Upper lobe of left lung (tissue), 6 donors: ENCODE results near the gene PRKCI. TPM values are rescaled to one million over a fixed set of nuclear protein-coding genes. Genes with fewer than 3 reads are reported as not detected.

Source experiments
- ATAC-seq, 2 donors: fragments of 200-7000 bp; cut with Tn5 transposase; one replicate each; pipeline ENCODE4 v1.9.1; 2022; ENCODE audit warnings: mild to moderate bottlenecking in 2 of 2, moderate library complexity in 2 of 2; ENCODE audit not compliant: low FRiP score in 2 of 2
- DNase-seq, 2 donors: peaks; one replicate each; pipeline ENCODE4 v3.0.0-alpha.2; 2019 to 2020
- H3K27ac ChIP-seq, 4 donors: fragments of 200-600 bp; sonication (generic); one replicate each; pipeline ENCODE4 v1.5.1; 2016 to 2019
- H3K27me3 ChIP-seq, 4 donors: fragments of 200-600 bp; sonication (generic); one replicate each; pipeline ENCODE4 v1.5.1; 2017 to 2019
- H3K36me3 ChIP-seq, 4 donors: fragments of 200-600 bp; sonication (generic); one replicate each; pipeline ENCODE4 v1.5.1; 2016 to 2019
- H3K4me1 ChIP-seq, 4 donors: fragments of 200-600 bp; sonication (generic); one replicate each; pipeline ENCODE4 v1.5.1; 2018 to 2019
- H3K4me3 ChIP-seq, 4 donors: fragments of 200-600 bp; sonication (generic); one replicate each; pipeline ENCODE4 v1.5.1; 2017 to 2019; ENCODE audit warnings: mild to moderate bottlenecking in 2 of 4, moderate library complexity in 1 of 4
- H3K9me3 ChIP-seq, 4 donors: fragments of 200-600 bp; sonication (generic); one replicate each; pipeline ENCODE4 v1.5.1; 2018 to 2019
- EP300 ChIP-seq, 4 donors: sonication (generic); formaldehyde crosslinking; IDR thresholded peaks; one replicate each; pipeline ENCODE4 v1.5.1; 2017; ENCODE audit warnings: antibody characterized with exemption in 4 of 4, control low read depth in 2 of 4
- POLR2A ChIP-seq, 4 donors: fragments of 450-650 bp; IDR thresholded peaks; one replicate each; pipeline ENCODE4 v1.5.1; 2016 to 2017; ENCODE audit warnings: antibody characterized with exemption in 4 of 4, mild to moderate bottlenecking in 2 of 4
- POLR2AphosphoS5 ChIP-seq, 2 donors: sonication (generic); formaldehyde crosslinking; IDR thresholded peaks; one replicate each; pipeline ENCODE4 v1.5.1; 2017; ENCODE audit warnings: antibody characterized with exemption in 2 of 2
- WGBS, 2 donors: methylation state at CpG; one replicate each; pipeline ENCODE4 v1.1.5; 2017 to 2018; 5-methylcytosine and 5-hydroxymethylcytosine counted together
- total RNA-seq, 6 donors: library from RNA; depleted of rRNA in 4 of 6; stranded (reverse); fragments of >200 nt in 4 of 6; gene quantifications; one replicate each; pipeline versions ENCODE4 v1.1.0 to v1.2.1, GENCODE V29; 2016 to 2021
- TF ChIP-seq, protein P1 (sequence below), 6 experiments: fragments of 450-650 bp in 4 of 6; fragments of 200-600 bp in 2 of 6; sonication (generic) in 2 of 6; IDR thresholded peaks; one replicate each; pipeline ENCODE4 v1.5.1; 2016 to 2019; ENCODE audit warnings: antibody characterized with exemption in 6 of 6
- donor health status: DM: no; HTN: no; CAD: no; lungs with moderate emphysema.
- donor health status: DM: no; HTN: yes; CAD: no; lungs with severe emphysema.

Gene PRKCI
- total RNA-seq = 10 to 100 TPM; 24.7 to 94.7 (median 37.0) TPM

DNA sequence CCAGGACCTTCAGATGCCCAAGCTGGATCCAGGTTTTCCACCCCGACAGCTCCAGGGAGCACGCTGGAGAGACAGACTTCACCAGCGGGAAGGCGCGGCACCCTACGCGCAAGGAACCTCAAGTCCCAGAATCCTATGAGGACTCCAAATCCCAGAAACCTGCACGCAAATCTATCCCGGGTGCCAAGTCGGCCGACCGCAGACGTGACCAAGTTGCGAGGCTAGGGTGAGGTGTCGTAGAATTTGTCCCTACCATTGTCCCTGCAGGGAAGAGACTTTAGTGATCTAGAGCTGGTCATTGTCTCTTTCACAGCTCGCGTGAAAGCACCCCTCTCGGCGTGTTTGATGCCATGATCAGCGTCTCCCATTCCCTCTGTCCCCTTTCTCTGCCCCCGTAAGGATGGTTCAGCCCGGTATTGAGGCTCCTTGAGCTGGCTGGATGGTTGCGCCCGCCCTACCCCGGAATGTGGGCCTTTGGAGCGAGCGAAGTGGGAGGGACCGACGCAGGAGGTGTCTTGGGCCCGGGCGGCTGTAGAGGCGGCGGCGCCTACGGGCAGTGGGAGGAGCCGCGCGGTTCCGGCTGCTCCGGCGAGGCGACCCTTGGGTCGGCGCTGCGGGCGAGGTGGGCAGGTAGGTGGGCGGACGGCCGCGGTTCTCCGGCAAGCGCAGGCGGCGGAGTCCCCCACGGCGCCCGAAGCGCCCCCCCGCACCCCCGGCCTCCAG lies at the start of gene PRKCI:
Gene PRKCI (plus strand): TSS at position 501 of the 723 bp plus-strand sequence. CDS start 246 bp downstream, outside the sequence.
- peak within 1 kb of the TSS; percentile 91 to 96 (median 93) for H3K27ac ChIP-seq
- WGBS, 2 donors = 0% methylated on average over 9 to 19 of the region's 60 CpGs
- H3K9me3 ChIP-seq = no peaks in the 10 kb centered on the region
- no peaks in the 10 kb centered on the region for H3K27me3 ChIP-seq
- peak within 1 kb of the TSS; percentile 73 to 93 (median 88) for H3K4me3 ChIP-seq
- H3K4me1 ChIP-seq = peaks cover 0 to 22% (median 4%) of the 10 kb centered on the region in 4 donors
- DNase-seq (peak; percentile 94 to 96), ATAC-seq (peak; percentile 99 to 100)
- H3K36me3 ChIP-seq = no peaks in the 10 kb centered on the region
- TF ChIP-seq, protein P1, sequence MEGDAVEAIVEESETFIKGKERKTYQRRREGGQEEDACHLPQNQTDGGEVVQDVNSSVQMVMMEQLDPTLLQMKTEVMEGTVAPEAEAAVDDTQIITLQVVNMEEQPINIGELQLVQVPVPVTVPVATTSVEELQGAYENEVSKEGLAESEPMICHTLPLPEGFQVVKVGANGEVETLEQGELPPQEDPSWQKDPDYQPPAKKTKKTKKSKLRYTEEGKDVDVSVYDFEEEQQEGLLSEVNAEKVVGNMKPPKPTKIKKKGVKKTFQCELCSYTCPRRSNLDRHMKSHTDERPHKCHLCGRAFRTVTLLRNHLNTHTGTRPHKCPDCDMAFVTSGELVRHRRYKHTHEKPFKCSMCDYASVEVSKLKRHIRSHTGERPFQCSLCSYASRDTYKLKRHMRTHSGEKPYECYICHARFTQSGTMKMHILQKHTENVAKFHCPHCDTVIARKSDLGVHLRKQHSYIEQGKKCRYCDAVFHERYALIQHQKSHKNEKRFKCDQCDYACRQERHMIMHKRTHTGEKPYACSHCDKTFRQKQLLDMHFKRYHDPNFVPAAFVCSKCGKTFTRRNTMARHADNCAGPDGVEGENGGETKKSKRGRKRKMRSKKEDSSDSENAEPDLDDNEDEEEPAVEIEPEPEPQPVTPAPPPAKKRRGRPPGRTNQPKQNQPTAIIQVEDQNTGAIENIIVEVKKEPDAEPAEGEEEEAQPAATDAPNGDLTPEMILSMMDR (IDR thresholded peaks at IDR 0.05) = peak in 1 of 6 experiments; percentile 18
- peak in 1 of 4 donors; percentile 36 for TF ChIP-seq EP300 (IDR thresholded peaks at IDR 0.05)
- peak; percentile 85 to 92 for TF ChIP-seq POLR2AphosphoS5 (IDR thresholded peaks at IDR 0.05)
- peak in 3 of 4 donors; percentile 87 to 96 (median 88) for TF ChIP-seq POLR2A (IDR thresholded peaks at IDR 0.05)

DNA sequence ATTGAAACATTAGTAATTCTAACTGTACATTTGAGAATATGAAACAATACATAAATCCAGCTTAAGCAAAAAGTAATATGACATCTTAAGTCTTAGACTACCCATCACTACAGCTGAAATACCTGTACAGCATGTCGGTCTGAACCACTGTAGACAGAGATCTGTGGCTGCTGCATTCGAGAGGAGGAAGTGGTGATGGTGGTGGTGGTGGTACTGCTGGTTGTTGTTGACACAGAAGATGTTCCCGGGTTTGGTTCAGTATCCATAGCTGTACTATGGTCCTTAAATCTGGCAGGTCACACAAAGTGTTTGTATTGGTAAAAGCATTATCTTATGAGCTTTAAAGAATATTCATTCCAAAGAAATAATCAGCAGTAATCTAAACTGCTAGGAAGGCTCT lies 43.6 kb upstream of the PRKCI start:
- ATAC-seq (no peak), DNase-seq (peak in 1 of 2 donors; percentile 35)
- 51 to 67% methylated on average over 3 of the region's 3 CpGs for WGBS, 2 donors
- peaks cover 8 to 48% (median 35%) of the 10 kb centered on the region in 4 donors for H3K36me3 ChIP-seq
- H3K27ac ChIP-seq = peak overlapping the region in 2 of 4 donors; percentile 1 to 100
- H3K9me3 ChIP-seq = no peaks in the 10 kb centered on the region
- no peak for TF ChIP-seq EP300 (IDR thresholded peaks at IDR 0.05)
- TF ChIP-seq POLR2A (IDR thresholded peaks at IDR 0.05) = no peak
- TF ChIP-seq, protein P1 (IDR thresholded peaks at IDR 0.05) = no peak
- TF ChIP-seq POLR2AphosphoS5 (IDR thresholded peaks at IDR 0.05) = no peak
- H3K4me3 ChIP-seq = no peak overlapping the region
- peaks cover 18 to 29% (median 26%) of the 10 kb centered on the region in 4 donors for H3K4me1 ChIP-seq
- no peaks in the 10 kb centered on the region for H3K27me3 ChIP-seq

DNA sequence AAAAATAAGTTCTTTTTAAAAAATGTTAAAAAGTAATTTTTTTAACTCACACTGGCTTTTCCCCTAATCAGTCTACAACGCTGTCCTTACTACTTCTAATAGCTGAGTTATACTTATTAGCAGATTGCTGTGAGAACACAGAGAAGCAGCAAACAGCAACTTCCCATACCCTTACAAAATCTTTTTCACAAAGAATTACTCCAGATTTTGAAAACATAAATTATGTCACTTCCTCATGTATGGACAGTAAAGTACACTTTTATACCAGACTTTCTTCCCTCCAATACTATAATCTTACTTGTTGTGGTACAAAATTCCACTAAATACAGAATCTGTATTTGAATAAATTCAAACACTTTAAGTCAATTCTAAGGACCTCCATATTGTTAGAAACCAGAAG lies 42.8 kb upstream of the PRKCI start:
- Histone ChIP-seq H3K9me3 (no peaks in the 10 kb centered on the region), H3K4me1 (peaks cover 18 to 29% (median 23%) of the 10 kb centered on the region in 4 donors), H3K27me3 (no peaks in the 10 kb centered on the region), H3K4me3 (peak overlapping the region in 3 of 4 donors; percentile 93 to 99 (median 94)), H3K36me3 (peaks cover 8 to 43% (median 33%) of the 10 kb centered on the region in 4 donors), H3K27ac (peak overlapping the region in 2 of 4 donors; percentile 99 to 100)
- no peak for DNase-seq
- TF ChIP-seq EP300 (IDR thresholded peaks at IDR 0.05) (no peak), POLR2AphosphoS5 (IDR thresholded peaks at IDR 0.05) (no peak), POLR2A (IDR thresholded peaks at IDR 0.05) (no peak)
- TF ChIP-seq, protein P1 (IDR thresholded peaks at IDR 0.05) = no peak
- no peak for ATAC-seq
- 12 to 40% methylated on average over 1 of the region's 1 CpG for WGBS, 2 donors

DNA sequence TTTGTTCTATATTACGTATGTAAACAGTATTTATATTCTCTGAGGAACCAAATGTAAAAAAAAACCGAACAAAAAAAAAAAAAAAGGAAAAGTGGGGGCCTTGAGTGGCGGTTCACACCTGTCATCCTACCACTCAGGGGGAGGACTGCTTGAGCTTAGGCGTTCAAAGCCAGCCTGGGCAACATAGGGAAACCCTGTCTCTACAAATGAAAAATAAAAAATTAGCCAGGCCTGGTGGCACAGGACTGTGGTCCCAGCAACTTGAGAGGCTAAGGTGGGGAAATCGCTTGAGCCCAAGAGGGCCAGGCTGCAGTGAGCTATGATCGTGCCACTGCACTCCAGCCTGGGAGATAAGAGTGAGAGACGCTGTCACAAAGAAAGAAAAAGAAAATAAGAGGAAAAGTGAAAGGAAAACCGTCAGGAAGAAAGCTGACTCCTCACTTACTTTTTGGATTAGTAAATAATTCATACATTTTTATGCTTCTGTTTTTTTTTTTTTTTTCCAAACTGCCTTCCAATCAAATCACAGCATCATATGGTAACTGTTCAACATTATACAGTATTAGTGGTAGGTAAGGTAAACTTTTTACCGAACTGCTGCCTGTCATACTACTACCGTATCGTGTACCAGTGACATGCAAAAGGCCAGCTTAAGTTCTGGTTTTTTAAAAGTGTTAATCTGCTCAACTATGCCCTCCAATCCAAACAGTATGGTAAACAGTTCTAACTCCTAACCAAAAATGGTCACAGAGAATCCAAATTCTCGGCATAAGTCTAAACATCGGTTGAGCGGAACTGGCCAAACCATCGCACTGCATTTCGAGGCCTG lies 41.9 kb upstream of the PRKCI start:
- TF ChIP-seq EP300 (IDR thresholded peaks at IDR 0.05) = no peak
- no peak for TF ChIP-seq POLR2AphosphoS5 (IDR thresholded peaks at IDR 0.05)
- TF ChIP-seq, protein P1 (IDR thresholded peaks at IDR 0.05) = no peak
- TF ChIP-seq POLR2A (IDR thresholded peaks at IDR 0.05) = no peak

More for the DNA sequence above, 41.9 kb upstream of the PRKCI start:
- peak overlapping the region; percentile 85 to 99 (median 94) for H3K4me3 ChIP-seq
- peaks cover 8 to 34% (median 27%) of the 10 kb centered on the region in 4 donors for H3K36me3 ChIP-seq
- peak; percentile 16 to 29 for ATAC-seq
- H3K27ac ChIP-seq = peak overlapping the region; percentile 99 to 100 (median 100)
- DNase-seq = peak in 1 of 2 donors; percentile 38
- 8 to 10% methylated on average over 16 of the region's 16 CpGs for WGBS, 2 donors
- H3K27me3 ChIP-seq = no peaks in the 10 kb centered on the region
- H3K9me3 ChIP-seq = no peaks in the 10 kb centered on the region
- H3K4me1 ChIP-seq = peaks cover 18 to 26% (median 23%) of the 10 kb centered on the region in 4 donors
